Esophagus squamous epithelium (tissue), 5 donors: ENCODE results near the gene PRKCD. TPM values are rescaled to one million over a fixed set of nuclear protein-coding genes. Genes with fewer than 3 reads are reported as not detected.
A peak's percentile ranks its signal among the peaks of the same experiment; 100 is the strongest.

Source experiments
- DNase-seq: peaks from one replicate; lab custom pipeline; 2025; lab: John Stamatoyannopoulos, UW
- H3K27ac ChIP-seq, 4 donors: fragments of 200-600 bp; sonication (generic); one replicate each; pipeline ENCODE4 v1.5.1; 2016 to 2019; ENCODE audit warnings: mild to moderate bottlenecking in 1 of 4
- H3K27me3 ChIP-seq, 4 donors: fragments of 200-600 bp; sonication (generic); 1 replicate in 3 of 4; 2 replicates in 1 of 4; pipeline versions ENCODE4 v1.5.1 to v1.6.0; 2017 to 2021; ENCODE audit warnings: antibody characterized with exemption in 1 of 4
- H3K36me3 ChIP-seq, 3 donors: fragments of 200-600 bp; sonication (generic); one replicate each; pipeline ENCODE4 v1.5.1; 2016 to 2019
- H3K4me1 ChIP-seq, 3 donors: fragments of 200-600 bp; sonication (generic); one replicate each; pipeline ENCODE4 v1.5.1; 2017 to 2019
- H3K4me3 ChIP-seq, 4 donors: fragments of 200-600 bp; sonication (generic); 1 replicate in 3 of 4; 2 replicates in 1 of 4; pipeline ENCODE4 v1.5.1; 2016 to 2019; ENCODE audit warnings: mild to moderate bottlenecking in 2 of 4, moderate library complexity in 1 of 4
- H3K9me3 ChIP-seq, 3 donors: fragments of 200-600 bp; sonication (generic); one replicate each; pipeline ENCODE4 v1.5.1; 2016 to 2019
- POLR2A ChIP-seq, 4 donors: fragments of 450-650 bp; IDR thresholded peaks; one replicate each; pipeline ENCODE4 v1.6.1; 2017; ENCODE audit warnings: antibody characterized with exemption in 4 of 4, mild to moderate bottlenecking in 4 of 4, moderate library complexity in 3 of 4
- WGBS, 2 donors: methylation state at CpG; one replicate each; pipeline ENCODE4 v1.1.5; 2018; 5-methylcytosine and 5-hydroxymethylcytosine counted together
- intact Hi-C: fragments of 100-400 bp; cut with DNase I; formaldehyde crosslinking; loops from one replicate; pipeline ENCODE4 v1.15.0; 2022
- total RNA-seq, 4 donors: library from RNA; depleted of rRNA; stranded (reverse); fragments of >200 nt; gene quantifications; one replicate each; pipeline ENCODE4 v1.1.0, GENCODE V29; 2016
- TF ChIP-seq, protein P1 (sequence below), 6 experiments: fragments of 450-650 bp in 4 of 6; fragments of 200-600 bp in 2 of 6; sonication (generic) in 2 of 6; IDR thresholded peaks; one replicate each; pipeline ENCODE4 v1.5.1; 2016 to 2019; ENCODE audit warnings: antibody characterized with exemption in 6 of 6, mild to moderate bottlenecking in 4 of 6, moderate library complexity in 4 of 6
- donor health status: DM: yes; HTN: yes; CAD: no.

Gene PRKCD
- total RNA-seq, 4 donors from 2014 or later = 8.8 to 21.5 (median 20.1) TPM

DNA sequence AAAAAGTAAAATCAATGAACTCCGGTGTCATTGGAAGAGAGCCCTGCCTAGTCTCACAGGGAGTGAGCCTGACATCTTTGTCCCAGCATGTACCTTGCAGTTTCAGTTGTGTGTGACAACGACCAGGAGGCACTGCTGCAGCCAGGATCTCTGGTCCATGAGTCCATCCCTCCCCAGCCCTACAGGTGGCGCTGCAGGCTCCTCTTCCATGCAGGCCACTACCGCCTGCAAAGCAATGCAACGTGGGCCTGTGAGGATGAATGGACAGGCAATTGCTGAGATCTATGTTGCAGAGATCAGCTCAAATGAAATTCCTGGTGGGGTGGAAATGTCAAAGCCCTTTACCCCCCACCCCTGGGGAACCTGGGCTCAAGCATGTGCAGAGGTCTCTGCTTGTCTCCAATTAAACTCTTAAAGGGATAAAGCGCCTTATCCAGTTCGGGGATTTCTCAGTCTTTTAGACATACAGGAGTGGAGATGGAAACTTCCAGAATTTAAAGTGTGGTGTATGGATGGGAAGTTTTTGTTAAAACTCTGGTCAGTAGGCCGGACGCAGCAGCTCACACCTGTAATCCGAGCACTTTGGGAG lies 59.0 kb downstream of the PRKCD start:
- Histone ChIP-seq H3K27me3 (no peaks in the 10 kb centered on the region), H3K4me3 (no peak overlapping the region), H3K9me3 (no peaks in the 10 kb centered on the region), H3K4me1 (peaks cover 0 to 8% (median 0%) of the 10 kb centered on the region in 3 donors), H3K27ac (no peak overlapping the region), H3K36me3 (peaks cover 10 to 27% (median 17%) of the 10 kb centered on the region in 3 donors)
- intact Hi-C loops = no loop called here
- TF ChIP-seq, protein P1, sequence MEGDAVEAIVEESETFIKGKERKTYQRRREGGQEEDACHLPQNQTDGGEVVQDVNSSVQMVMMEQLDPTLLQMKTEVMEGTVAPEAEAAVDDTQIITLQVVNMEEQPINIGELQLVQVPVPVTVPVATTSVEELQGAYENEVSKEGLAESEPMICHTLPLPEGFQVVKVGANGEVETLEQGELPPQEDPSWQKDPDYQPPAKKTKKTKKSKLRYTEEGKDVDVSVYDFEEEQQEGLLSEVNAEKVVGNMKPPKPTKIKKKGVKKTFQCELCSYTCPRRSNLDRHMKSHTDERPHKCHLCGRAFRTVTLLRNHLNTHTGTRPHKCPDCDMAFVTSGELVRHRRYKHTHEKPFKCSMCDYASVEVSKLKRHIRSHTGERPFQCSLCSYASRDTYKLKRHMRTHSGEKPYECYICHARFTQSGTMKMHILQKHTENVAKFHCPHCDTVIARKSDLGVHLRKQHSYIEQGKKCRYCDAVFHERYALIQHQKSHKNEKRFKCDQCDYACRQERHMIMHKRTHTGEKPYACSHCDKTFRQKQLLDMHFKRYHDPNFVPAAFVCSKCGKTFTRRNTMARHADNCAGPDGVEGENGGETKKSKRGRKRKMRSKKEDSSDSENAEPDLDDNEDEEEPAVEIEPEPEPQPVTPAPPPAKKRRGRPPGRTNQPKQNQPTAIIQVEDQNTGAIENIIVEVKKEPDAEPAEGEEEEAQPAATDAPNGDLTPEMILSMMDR (IDR thresholded peaks at IDR 0.05) = peak; percentile 74 to 92 (median 88)
- no peak for TF ChIP-seq POLR2A (IDR thresholded peaks at IDR 0.05)
- DNase-seq = peak; percentile 18
- 44 to 52% methylated on average over 10 of the region's 10 CpGs for WGBS, 2 donors

DNA sequence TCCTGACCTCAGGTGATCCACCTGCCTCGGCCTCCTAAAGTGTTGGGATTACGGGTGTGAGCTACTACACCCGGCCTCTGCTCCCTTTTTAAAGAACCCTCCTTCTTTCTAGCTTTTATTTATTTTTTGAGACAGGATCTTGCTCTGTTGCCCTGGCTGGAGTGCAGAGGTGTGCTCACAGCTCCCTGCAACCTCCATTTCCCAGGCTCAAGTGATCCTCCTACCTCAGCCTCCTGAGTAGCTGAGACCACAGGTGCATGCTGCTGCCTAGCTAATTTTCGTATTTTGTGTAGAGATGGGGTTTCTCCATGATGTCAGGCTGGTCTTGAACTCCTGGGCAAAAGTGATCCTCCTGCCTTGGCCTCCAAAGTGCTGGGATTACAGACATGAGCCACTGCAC lies 60.3 kb downstream of the PRKCD start:
- no peak overlapping the region for H3K4me3 ChIP-seq
- H3K27ac ChIP-seq = no peak overlapping the region
- peaks cover 15 to 40% (median 30%) of the 10 kb centered on the region in 3 donors for H3K36me3 ChIP-seq
- intact Hi-C loops = no loop called here
- WGBS, 2 donors = 80 to 90% methylated on average over 4 of the region's 4 CpGs
- H3K4me1 ChIP-seq = peaks cover 0 to 8% (median 0%) of the 10 kb centered on the region in 3 donors
- no peak for TF ChIP-seq POLR2A (IDR thresholded peaks at IDR 0.05)
- TF ChIP-seq, protein P1 (IDR thresholded peaks at IDR 0.05) = no peak
- no peaks in the 10 kb centered on the region for H3K9me3 ChIP-seq
- no peaks in the 10 kb centered on the region for H3K27me3 ChIP-seq
- DNase-seq = no peak

DNA sequence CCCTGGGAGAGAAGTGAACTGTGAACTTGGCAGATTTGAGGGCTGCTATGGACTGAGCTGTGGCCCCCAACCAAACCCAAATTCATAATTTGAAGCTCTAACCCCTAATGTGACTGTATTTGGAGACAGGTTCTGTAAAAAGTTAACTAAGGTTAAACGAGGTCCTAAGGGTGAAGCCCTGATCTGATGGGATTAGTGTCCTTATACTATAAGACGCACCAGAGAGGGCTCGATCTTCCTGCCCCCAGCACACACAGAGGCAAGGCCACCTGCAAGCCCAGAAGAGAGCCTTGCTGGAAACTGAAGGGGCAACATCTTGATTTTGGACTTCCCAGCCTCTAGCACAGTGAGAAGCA lies 60.8 kb downstream of the PRKCD start:
- Histone ChIP-seq H3K4me3 (no peak overlapping the region), H3K27ac (no peak overlapping the region), H3K9me3 (no peaks in the 10 kb centered on the region), H3K27me3 (no peaks in the 10 kb centered on the region), H3K4me1 (peaks cover 0 to 8% (median 0%) of the 10 kb centered on the region in 3 donors), H3K36me3 (peaks cover 20 to 45% (median 35%) of the 10 kb centered on the region in 3 donors)
- TF ChIP-seq, protein P1 (IDR thresholded peaks at IDR 0.05) = no peak
- no peak for TF ChIP-seq POLR2A (IDR thresholded peaks at IDR 0.05)
- intact Hi-C loops = no loop called here
- 77 to 82% methylated on average over 3 of the region's 3 CpGs for WGBS, 2 donors
- DNase-seq = no peak

DNA sequence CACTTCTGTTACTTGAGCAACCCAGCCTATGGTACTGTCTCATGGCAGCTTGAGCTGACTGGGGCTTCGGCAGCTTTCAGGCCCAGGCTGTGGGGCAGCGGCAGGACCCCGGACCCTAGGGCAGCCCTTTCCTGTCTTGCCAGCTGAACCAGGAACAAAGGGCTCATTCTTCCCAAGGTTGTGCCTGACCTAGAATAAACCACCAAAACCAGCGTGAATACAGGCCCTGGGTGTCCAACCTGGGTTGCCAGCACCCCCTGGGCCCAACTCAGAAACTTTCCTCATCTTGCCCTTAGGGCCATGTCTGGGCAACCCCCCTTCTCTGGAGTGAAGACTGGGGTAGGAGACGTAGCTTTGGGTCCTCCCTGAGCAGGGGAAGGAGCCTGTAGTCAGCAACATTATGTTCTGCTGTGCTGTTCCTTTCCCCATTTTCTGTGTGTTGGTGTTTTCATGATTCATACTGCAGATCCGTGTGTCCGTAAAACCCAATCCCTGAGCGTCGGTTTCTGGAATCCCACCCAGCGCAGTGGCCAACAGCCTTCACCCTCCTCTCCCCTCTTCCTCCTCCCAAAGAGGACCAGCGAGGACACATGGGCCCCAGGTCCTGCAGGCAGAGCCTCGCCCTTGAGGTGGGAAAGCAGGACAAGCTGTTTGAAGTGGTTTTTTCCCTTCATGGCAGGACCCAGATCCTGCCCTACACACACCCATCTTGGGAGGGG lies 61.3 kb downstream of the PRKCD start:
- TF ChIP-seq, protein P1 (IDR thresholded peaks at IDR 0.05) = no peak
- TF ChIP-seq POLR2A (IDR thresholded peaks at IDR 0.05) = no peak
- H3K27me3 ChIP-seq = no peaks in the 10 kb centered on the region
- no peak overlapping the region for H3K4me3 ChIP-seq
- WGBS, 2 donors = 74 to 87% methylated on average over 8 to 12 of the region's 12 CpGs
- H3K4me1 ChIP-seq = peaks cover 0 to 8% (median 0%) of the 10 kb centered on the region in 3 donors
- H3K9me3 ChIP-seq = no peaks in the 10 kb centered on the region
- H3K27ac ChIP-seq = no peak overlapping the region
- peaks cover 25 to 50% (median 40%) of the 10 kb centered on the region in 3 donors for H3K36me3 ChIP-seq
- no peak for DNase-seq
- intact Hi-C loops = no loop called here

DNA sequence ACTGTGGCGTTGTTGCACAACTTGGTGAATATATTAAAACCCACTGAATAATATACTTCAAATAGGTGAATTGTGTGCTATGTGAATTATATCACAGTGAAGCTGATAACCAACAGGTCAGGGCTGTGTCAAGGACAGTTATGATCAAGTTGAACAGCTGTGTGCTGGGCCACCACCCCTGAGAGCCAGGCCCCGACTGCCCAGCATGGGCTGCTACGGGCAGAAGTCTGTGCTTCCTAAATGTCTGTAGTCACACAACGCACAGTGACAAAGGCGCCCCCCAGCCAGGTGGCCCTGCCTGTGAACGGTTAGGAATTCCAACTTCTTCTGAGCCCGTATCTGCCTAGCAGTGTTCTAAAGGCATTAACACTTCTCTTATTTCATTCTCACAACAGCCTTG lies 62.0 kb downstream of the PRKCD start:
- DNase-seq = no peak
- H3K4me1 ChIP-seq = peaks cover 0 to 8% (median 0%) of the 10 kb centered on the region in 3 donors
- H3K4me3 ChIP-seq = no peak overlapping the region
- WGBS, 2 donors = 74 to 80% methylated on average over 6 to 7 of the region's 7 CpGs
- intact Hi-C loops = no loop called here
- TF ChIP-seq, protein P1 (IDR thresholded peaks at IDR 0.05) = no peak
- TF ChIP-seq POLR2A (IDR thresholded peaks at IDR 0.05) = no peak
- no peak overlapping the region for H3K27ac ChIP-seq
- H3K27me3 ChIP-seq = no peaks in the 10 kb centered on the region
- H3K36me3 ChIP-seq = peaks cover 31 to 57% (median 47%) of the 10 kb centered on the region in 3 donors
- H3K9me3 ChIP-seq = no peaks in the 10 kb centered on the region
